GM12872 (cell line): ENCODE results near the gene BRD3.

Experiments
- TF ChIP-seq, protein P1 (sequence below): IDR thresholded peaks from 3 replicates; pipeline ENCODE4 v1.5.1; 2011; ENCODE audit warnings: low read depth, mild to moderate bottlenecking, low read length, moderate library complexity; ENCODE audit not compliant: insufficient read depth

Gene BRD3

GRCh38 chr9:134036130-134036529 lies 31.7 kb downstream of the BRD3 start:
- TF ChIP-seq, protein P1, sequence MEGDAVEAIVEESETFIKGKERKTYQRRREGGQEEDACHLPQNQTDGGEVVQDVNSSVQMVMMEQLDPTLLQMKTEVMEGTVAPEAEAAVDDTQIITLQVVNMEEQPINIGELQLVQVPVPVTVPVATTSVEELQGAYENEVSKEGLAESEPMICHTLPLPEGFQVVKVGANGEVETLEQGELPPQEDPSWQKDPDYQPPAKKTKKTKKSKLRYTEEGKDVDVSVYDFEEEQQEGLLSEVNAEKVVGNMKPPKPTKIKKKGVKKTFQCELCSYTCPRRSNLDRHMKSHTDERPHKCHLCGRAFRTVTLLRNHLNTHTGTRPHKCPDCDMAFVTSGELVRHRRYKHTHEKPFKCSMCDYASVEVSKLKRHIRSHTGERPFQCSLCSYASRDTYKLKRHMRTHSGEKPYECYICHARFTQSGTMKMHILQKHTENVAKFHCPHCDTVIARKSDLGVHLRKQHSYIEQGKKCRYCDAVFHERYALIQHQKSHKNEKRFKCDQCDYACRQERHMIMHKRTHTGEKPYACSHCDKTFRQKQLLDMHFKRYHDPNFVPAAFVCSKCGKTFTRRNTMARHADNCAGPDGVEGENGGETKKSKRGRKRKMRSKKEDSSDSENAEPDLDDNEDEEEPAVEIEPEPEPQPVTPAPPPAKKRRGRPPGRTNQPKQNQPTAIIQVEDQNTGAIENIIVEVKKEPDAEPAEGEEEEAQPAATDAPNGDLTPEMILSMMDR: no peak

DNA sequence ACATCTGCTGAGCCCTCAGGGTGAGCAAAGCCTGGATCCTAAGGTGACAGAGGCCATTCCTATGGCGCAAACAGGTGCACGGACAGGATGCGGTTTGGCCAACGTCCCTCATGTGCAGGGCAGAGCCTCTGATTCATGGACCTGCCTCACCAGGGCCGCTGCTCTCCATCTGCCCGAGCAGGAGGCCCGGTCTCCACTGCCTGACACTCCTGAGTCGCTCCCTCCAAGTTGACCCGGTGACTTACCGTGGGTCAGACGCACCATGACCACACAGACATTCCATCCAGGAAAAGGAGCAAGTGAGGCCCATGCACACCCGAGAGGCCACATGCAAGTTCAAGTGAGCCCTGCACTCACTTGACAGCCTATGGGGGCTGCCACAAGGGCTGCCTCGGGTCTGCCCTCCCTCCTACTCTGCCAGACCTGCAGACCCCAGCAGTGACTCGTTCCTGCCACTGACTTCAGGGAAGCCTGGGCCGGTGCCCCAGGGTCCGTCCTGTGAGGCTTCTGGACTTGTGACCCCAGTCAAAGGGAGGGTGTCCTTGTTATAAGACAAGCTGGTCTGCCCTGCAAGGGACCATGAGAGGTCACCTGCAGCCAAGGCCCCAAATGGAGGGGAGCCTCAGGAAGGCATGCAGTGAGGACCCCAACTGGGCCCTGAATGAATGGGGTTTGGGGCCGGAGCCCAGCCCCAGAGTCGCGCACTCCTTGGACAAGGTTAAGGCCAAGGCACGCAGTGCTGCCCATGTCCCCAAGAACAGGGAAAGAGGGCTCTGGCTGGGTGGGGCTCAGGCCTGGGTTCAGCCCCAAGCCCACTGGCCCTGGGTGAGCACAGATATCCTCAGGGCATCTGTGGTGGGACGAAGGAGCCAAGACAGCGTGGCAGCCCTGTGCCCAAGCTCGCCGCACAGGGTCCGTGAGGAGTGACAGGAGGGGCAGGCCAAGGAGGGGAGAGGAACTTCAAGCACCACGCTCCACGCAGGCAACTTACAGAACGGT lies 32.5 kb downstream of the BRD3 start:
- TF ChIP-seq, protein P1: no peak

- TF ChIP-seq, protein P1: no peak
Observed at GRCh38 chr9:134034215-134035040, 33.4 kb downstream of the BRD3 start.

DNA sequence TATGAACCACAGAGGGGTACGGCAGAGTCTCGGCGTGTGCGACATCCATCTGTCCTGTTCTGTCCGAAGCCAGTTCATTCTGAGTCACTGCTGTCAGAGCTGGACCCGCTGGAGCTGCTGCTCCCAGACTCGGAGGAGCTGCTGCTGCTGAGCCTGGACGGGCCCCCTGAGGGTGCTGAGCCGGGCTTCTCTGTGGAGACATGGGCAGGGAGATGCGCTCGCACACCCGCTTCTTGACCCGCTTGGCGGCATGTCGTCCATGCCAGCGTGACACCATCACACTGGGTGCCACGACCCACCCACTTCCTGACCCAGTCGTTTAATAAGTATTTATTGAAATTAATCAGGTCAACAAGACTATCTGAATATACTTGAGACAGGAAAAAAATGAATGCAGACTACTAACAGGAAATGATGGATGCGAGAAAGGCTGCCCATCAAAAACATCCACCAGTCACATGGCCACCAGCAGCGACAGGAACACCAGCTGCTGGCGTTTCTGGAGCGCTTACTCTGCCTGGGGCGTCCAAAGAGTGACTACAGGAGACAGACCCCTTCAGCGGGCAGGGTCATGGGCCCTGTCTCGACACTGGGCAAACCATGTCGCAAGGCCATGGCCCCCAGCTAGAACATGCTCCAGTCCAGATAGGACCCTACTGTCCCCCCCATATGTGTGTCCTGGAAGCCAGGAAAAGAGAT lies 34.2 kb downstream of the BRD3 start:
- TF ChIP-seq, protein P1: no peak

GRCh38 chr9:134032456-134033222 lies 35.2 kb downstream of the BRD3 start:
- TF ChIP-seq, protein P1: no peak

GRCh38 chr9:134031783-134032182 lies 36.0 kb downstream of the BRD3 start:
- TF ChIP-seq, protein P1: no peak
